ENCODE results near the gene TXNL4B.

DNA sequence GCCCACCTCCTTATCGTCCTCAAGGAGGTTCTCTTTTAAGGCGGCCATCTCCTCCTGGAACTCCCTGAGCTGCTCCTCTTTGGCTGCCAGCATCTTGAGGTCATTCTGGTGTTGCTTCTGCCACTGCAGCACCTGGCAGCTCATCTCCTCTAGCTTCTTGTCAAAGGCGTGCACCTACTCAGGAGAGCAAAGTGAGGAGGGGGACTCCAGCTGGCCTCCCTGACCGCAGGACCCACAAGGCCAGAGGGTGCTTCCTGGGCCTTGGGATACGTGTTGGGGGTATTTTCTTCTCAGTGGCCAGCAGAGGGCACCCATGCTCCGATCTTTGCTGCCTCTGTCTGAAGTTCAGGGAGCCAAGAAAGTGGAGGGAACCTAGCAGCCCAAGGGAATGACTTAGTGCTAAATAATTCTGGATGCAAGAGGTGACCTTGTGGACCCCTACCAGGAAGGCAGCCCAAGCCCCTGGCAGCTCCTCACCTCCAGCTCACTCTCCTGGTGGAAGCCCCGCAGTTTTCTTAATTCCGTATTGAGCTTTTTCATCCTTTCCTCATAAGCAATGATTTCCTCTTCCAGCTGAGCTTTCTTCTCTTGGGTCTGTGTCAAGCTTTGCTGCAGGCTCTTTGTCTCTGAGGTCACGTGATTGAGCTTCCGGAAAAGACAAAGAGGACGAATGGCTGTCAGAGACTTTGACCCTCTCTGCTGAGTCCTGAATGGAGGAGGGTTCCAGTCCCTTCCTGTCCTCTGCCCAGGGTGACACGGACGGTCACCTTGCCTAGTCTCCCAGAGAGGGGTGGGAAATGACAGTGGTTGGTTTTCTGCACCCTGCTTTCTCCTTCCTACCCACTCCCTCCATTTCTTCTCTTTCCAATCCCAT is 31.6 kb upstream of the TXNL4B start:
- TF ChIP-seq, protein P1, sequence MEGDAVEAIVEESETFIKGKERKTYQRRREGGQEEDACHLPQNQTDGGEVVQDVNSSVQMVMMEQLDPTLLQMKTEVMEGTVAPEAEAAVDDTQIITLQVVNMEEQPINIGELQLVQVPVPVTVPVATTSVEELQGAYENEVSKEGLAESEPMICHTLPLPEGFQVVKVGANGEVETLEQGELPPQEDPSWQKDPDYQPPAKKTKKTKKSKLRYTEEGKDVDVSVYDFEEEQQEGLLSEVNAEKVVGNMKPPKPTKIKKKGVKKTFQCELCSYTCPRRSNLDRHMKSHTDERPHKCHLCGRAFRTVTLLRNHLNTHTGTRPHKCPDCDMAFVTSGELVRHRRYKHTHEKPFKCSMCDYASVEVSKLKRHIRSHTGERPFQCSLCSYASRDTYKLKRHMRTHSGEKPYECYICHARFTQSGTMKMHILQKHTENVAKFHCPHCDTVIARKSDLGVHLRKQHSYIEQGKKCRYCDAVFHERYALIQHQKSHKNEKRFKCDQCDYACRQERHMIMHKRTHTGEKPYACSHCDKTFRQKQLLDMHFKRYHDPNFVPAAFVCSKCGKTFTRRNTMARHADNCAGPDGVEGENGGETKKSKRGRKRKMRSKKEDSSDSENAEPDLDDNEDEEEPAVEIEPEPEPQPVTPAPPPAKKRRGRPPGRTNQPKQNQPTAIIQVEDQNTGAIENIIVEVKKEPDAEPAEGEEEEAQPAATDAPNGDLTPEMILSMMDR (IDR thresholded peaks at IDR 0.05): peak; percentile 64 to 79 (median 66)
- no peak for TF ChIP-seq POLR2A (IDR thresholded peaks at IDR 0.05)

All from testis (tissue), 2 donors.